Uterus (tissue), 2 donors: ENCODE data around the gene ATP11A.

ENCODE experiments used
- POLR2A ChIP-seq, 2 donors: fragments of 450-650 bp; IDR thresholded peaks; one replicate each; pipeline ENCODE4 v1.6.1; 2016; ENCODE audit warnings: antibody characterized with exemption in 2 of 2, mild to moderate bottlenecking in 1 of 2, moderate library complexity in 1 of 2
- TF ChIP-seq, protein P1 (sequence below), 4 experiments: fragments of 200-600 bp in 2 of 4; fragments of 450-650 bp in 2 of 4; sonication (generic) in 2 of 4; IDR thresholded peaks; one replicate each; pipeline ENCODE4 v1.5.1; 2016 to 2019; ENCODE audit warnings: antibody characterized with exemption in 4 of 4, mild to moderate bottlenecking in 2 of 4, moderate library complexity in 1 of 4

- TF ChIP-seq, protein P1, sequence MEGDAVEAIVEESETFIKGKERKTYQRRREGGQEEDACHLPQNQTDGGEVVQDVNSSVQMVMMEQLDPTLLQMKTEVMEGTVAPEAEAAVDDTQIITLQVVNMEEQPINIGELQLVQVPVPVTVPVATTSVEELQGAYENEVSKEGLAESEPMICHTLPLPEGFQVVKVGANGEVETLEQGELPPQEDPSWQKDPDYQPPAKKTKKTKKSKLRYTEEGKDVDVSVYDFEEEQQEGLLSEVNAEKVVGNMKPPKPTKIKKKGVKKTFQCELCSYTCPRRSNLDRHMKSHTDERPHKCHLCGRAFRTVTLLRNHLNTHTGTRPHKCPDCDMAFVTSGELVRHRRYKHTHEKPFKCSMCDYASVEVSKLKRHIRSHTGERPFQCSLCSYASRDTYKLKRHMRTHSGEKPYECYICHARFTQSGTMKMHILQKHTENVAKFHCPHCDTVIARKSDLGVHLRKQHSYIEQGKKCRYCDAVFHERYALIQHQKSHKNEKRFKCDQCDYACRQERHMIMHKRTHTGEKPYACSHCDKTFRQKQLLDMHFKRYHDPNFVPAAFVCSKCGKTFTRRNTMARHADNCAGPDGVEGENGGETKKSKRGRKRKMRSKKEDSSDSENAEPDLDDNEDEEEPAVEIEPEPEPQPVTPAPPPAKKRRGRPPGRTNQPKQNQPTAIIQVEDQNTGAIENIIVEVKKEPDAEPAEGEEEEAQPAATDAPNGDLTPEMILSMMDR (IDR thresholded peaks at IDR 0.05) = no peak
- no peak for TF ChIP-seq POLR2A (IDR thresholded peaks at IDR 0.05)
Observed at GRCh38 chr13:112753833-112754232, 64.0 kb downstream of the ATP11A start.
